ENCODE measurements around the gene RBM15.

The RBM15 gene

DNA sequence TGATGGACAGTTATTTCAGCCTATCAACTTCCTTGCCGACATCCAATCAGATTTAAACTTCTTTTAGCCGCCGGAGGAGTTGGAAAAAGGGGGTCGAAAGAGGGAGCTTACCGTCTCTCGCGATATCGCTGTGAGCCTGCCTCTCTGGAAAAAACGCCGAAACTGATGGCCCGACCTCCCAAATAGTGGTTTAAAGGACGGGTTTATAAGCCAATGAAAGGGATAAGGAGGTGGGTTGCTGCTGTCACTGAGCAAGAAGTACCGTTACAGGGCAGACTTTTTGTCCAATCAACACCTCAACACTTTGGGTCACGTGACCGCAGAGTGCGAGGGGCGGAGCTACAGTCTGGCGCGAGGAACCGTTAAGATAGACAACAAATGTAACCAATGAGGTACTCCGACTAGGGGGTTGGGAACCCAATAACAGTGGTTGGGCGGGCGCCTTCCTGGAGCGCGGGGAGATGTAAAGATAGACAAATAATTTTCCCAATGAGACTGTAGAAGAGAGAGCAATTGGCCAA, at the start of gene RBM15 (continued):
- TF ChIP-seq, protein P1, sequence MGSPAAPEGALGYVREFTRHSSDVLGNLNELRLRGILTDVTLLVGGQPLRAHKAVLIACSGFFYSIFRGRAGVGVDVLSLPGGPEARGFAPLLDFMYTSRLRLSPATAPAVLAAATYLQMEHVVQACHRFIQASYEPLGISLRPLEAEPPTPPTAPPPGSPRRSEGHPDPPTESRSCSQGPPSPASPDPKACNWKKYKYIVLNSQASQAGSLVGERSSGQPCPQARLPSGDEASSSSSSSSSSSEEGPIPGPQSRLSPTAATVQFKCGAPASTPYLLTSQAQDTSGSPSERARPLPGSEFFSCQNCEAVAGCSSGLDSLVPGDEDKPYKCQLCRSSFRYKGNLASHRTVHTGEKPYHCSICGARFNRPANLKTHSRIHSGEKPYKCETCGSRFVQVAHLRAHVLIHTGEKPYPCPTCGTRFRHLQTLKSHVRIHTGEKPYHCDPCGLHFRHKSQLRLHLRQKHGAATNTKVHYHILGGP (tag by site-specific recombination; IDR thresholded peaks at IDR 0.05), result no peak
- TF ChIP-seq ZNF658 (tag by site-specific recombination; IDR thresholded peaks at IDR 0.05), result no peak
- TF ChIP-seq, protein P2, sequence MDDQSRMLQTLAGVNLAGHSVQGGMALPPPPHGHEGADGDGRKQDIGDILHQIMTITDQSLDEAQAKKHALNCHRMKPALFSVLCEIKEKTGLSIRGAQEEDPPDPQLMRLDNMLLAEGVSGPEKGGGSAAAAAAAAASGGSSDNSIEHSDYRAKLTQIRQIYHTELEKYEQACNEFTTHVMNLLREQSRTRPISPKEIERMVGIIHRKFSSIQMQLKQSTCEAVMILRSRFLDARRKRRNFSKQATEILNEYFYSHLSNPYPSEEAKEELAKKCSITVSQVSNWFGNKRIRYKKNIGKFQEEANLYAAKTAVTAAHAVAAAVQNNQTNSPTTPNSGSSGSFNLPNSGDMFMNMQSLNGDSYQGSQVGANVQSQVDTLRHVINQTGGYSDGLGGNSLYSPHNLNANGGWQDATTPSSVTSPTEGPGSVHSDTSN (CRISPR knock-in tag; IDR thresholded peaks at IDR 0.05), result peak; percentile 68; the same call in 1 of the 2 replicates
- no peak for TF ChIP-seq ZNF670 (tag by site-specific recombination; IDR thresholded peaks at IDR 0.05; ENCODE audit: low read depth)
- no peak for TF ChIP-seq ZBTB1 (tag by site-specific recombination; IDR thresholded peaks at IDR 0.05)
- TF ChIP-seq OSR2 (tag by site-specific recombination; IDR thresholded peaks at IDR 0.05), result no peak
- TF ChIP-seq ZBTB8A (tag by site-specific recombination; IDR thresholded peaks at IDR 0.05), result no peak
- TF ChIP-seq ZNF404 (tag by site-specific recombination; IDR thresholded peaks at IDR 0.05), result no peak
- TF ChIP-seq ZNF175 (tag by site-specific recombination; IDR thresholded peaks at IDR 0.05), result no peak
- TF ChIP-seq ZNF146 (tag by site-specific recombination; IDR thresholded peaks at IDR 0.05), result no peak
- no peak; the same call in 1 of the 2 replicates for TF ChIP-seq HOXC10 (CRISPR knock-in tag; IDR thresholded peaks at IDR 0.05)
- TF ChIP-seq, protein P3, sequence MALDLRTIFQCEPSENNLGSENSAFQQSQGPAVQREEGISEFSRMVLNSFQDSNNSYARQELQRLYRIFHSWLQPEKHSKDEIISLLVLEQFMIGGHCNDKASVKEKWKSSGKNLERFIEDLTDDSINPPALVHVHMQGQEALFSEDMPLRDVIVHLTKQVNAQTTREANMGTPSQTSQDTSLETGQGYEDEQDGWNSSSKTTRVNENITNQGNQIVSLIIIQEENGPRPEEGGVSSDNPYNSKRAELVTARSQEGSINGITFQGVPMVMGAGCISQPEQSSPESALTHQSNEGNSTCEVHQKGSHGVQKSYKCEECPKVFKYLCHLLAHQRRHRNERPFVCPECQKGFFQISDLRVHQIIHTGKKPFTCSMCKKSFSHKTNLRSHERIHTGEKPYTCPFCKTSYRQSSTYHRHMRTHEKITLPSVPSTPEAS (tag by site-specific recombination; IDR thresholded peaks at IDR 0.05), result no peak
- TF ChIP-seq ZNF366 (tag by site-specific recombination; conservative IDR thresholded peaks at IDR 0.05), result peak; percentile 92
- TF ChIP-seq ZNF529 (tag by site-specific recombination; IDR thresholded peaks at IDR 0.05; ENCODE audit: insufficient replicate concordance), result no peak
- TF ChIP-seq ZNF266 (tag by site-specific recombination; IDR thresholded peaks at IDR 0.05; ENCODE audit: low read depth), result no peak
- TF ChIP-seq YY2 (tag by site-specific recombination; IDR thresholded peaks at IDR 0.05), result no peak
- 0 out of 2 replicates have a peak, but pooled peaks have one; percentile 6 for TF ChIP-seq ZNF558 (tag by site-specific recombination; IDR thresholded peaks at IDR 0.05)
- TF ChIP-seq, protein P4, sequence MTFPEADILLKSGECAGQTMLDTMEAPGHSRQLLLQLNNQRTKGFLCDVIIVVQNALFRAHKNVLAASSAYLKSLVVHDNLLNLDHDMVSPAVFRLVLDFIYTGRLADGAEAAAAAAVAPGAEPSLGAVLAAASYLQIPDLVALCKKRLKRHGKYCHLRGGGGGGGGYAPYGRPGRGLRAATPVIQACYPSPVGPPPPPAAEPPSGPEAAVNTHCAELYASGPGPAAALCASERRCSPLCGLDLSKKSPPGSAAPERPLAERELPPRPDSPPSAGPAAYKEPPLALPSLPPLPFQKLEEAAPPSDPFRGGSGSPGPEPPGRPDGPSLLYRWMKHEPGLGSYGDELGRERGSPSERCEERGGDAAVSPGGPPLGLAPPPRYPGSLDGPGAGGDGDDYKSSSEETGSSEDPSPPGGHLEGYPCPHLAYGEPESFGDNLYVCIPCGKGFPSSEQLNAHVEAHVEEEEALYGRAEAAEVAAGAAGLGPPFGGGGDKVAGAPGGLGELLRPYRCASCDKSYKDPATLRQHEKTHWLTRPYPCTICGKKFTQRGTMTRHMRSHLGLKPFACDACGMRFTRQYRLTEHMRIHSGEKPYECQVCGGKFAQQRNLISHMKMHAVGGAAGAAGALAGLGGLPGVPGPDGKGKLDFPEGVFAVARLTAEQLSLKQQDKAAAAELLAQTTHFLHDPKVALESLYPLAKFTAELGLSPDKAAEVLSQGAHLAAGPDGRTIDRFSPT (tag by site-specific recombination; IDR thresholded peaks at IDR 0.05), result no peak
- no peak for TF ChIP-seq ZNF350 (tag by site-specific recombination; IDR thresholded peaks at IDR 0.05)
- TF ChIP-seq ZNF133 (tag by site-specific recombination; IDR thresholded peaks at IDR 0.05), result no peak
- TF ChIP-seq ZFP37 (tag by site-specific recombination; IDR thresholded peaks at IDR 0.05), result no peak
- no peak for TF ChIP-seq ZNF701 (tag by site-specific recombination; IDR thresholded peaks at IDR 0.05)
- no peak for TF ChIP-seq ZNF174 (tag by site-specific recombination; IDR thresholded peaks at IDR 0.05)
- no peak for TF ChIP-seq ZNF654 (tag by site-specific recombination; IDR thresholded peaks at IDR 0.05; ENCODE audit: low read depth)
- no peak for TF ChIP-seq ZNF112 (tag by site-specific recombination; IDR thresholded peaks at IDR 0.05)
- TF ChIP-seq ZNF768 (tag by site-specific recombination; IDR thresholded peaks at IDR 0.05), result no peak
- no peak for TF ChIP-seq ZNF426 (tag by site-specific recombination; IDR thresholded peaks at IDR 0.05)
- no peak for TF ChIP-seq ZNF214 (tag by site-specific recombination; IDR thresholded peaks at IDR 0.05; ENCODE audit: borderline replicate concordance)
- TF ChIP-seq, protein P5, sequence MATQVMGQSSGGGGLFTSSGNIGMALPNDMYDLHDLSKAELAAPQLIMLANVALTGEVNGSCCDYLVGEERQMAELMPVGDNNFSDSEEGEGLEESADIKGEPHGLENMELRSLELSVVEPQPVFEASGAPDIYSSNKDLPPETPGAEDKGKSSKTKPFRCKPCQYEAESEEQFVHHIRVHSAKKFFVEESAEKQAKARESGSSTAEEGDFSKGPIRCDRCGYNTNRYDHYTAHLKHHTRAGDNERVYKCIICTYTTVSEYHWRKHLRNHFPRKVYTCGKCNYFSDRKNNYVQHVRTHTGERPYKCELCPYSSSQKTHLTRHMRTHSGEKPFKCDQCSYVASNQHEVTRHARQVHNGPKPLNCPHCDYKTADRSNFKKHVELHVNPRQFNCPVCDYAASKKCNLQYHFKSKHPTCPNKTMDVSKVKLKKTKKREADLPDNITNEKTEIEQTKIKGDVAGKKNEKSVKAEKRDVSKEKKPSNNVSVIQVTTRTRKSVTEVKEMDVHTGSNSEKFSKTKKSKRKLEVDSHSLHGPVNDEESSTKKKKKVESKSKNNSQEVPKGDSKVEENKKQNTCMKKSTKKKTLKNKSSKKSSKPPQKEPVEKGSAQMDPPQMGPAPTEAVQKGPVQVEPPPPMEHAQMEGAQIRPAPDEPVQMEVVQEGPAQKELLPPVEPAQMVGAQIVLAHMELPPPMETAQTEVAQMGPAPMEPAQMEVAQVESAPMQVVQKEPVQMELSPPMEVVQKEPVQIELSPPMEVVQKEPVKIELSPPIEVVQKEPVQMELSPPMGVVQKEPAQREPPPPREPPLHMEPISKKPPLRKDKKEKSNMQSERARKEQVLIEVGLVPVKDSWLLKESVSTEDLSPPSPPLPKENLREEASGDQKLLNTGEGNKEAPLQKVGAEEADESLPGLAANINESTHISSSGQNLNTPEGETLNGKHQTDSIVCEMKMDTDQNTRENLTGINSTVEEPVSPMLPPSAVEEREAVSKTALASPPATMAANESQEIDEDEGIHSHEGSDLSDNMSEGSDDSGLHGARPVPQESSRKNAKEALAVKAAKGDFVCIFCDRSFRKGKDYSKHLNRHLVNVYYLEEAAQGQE (tag by site-specific recombination; IDR thresholded peaks at IDR 0.05), result no peak
- no peak for TF ChIP-seq ZNF433 (tag by site-specific recombination; IDR thresholded peaks at IDR 0.05; ENCODE audit: low read depth)
- no peak for TF ChIP-seq ZBTB48 (tag by site-specific recombination; IDR thresholded peaks at IDR 0.05)
- TF ChIP-seq ZNF16 (tag by site-specific recombination; IDR thresholded peaks at IDR 0.05; ENCODE audit: low read depth), result no peak
- no peak for TF ChIP-seq ZNF10 (tag by site-specific recombination; IDR thresholded peaks at IDR 0.05)
- peak; percentile 28; the same call in 1 of the 2 replicates for TF ChIP-seq ZBTB17 (tag by site-specific recombination; IDR thresholded peaks at IDR 0.05)

Data from HEK293 (cell line).